Iris pigment epithelial cell (primary cell): ENCODE data around the gene C1QL1.
"Not testable (repeated sequence)": the region's sequence is repeated elsewhere in the genome, so short reads cannot be mapped to it uniquely, and the experiment has no call there.

Experiments
- DNase-seq: peaks from one replicate; pipeline ENCODE4 v3.0.0-alpha.2; 2011; ENCODE audit warnings: low read depth

C1QL1 gene

DNA sequence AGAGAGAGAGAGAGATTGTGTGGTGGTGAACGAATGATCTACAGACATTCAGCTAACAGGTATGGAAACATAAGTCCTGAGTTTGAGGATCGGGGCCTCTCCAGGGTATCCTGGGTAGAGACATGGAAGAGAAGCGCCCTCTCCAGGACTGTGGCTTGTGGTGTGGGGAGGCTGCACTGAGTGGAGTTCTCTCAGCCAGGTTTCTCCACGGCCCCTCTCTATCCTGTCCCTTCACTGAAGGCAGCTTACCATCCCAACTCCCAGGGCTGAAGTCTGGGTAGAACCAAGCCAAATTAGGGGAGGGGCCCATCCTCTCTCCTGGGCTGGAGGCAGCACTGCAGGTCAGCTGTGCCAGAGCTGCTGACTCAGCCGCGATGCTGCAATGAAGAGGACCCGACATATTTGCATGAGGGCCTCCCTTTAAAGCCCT is 6.2 kb downstream of the C1QL1 start:
- peak; percentile 18 for DNase-seq

DNA sequence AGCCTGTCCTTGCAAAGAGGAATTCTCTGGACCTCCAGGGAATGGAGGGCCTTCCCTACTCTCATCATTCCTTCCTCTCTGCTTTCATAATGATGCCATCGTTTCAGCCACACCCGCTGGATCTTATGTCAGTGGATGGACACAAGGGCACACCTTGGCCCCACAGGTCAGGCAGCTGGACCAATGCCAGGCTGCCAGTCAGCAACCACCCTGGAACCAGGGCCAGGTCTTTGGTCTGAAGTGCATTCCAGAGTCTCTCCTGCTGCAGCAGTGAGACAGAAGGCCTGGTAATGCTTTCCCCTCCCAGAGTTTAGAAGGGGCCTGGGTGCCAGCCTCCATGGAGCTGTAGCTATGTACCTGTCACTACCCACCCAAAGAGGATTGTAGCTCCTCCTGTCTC is 7.4 kb downstream of the C1QL1 start:
- no peak for DNase-seq

DNA sequence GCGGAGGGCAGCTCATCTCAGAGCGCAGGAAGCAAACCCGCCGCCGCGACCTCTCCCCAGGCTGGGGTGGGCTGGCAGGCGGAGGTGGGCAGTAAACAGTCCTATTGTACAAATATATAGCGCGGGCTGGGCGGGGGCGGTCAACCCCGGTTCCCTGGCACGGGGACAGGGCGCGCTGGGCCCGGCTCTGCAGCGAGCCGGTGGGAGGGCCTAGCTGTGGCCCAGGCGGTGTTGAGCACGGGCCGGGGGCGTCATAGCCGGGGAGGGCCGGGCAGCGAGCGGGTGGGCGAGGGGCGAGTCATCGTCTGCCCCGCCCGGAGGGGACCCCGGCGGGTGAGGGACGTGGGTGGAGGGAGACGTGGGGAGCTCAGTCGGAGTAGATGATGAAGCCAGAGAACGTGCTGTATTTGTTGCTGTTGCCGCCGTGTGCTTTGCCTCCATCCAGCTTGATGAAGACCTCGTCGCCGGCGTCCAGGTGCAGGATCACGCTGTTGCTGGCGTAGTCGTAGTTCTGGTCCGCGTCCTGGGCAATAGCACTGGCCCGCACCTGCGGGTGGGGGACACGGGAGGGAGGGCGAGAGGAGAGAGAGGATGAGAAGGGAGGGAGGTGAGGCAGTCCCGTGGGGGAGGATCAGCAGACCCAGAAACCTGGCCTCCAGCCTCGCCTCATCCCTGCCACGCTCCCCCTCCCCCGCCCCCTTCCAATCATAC is 8.1 kb downstream of the C1QL1 start:
- DNase-seq: no peak

DNA sequence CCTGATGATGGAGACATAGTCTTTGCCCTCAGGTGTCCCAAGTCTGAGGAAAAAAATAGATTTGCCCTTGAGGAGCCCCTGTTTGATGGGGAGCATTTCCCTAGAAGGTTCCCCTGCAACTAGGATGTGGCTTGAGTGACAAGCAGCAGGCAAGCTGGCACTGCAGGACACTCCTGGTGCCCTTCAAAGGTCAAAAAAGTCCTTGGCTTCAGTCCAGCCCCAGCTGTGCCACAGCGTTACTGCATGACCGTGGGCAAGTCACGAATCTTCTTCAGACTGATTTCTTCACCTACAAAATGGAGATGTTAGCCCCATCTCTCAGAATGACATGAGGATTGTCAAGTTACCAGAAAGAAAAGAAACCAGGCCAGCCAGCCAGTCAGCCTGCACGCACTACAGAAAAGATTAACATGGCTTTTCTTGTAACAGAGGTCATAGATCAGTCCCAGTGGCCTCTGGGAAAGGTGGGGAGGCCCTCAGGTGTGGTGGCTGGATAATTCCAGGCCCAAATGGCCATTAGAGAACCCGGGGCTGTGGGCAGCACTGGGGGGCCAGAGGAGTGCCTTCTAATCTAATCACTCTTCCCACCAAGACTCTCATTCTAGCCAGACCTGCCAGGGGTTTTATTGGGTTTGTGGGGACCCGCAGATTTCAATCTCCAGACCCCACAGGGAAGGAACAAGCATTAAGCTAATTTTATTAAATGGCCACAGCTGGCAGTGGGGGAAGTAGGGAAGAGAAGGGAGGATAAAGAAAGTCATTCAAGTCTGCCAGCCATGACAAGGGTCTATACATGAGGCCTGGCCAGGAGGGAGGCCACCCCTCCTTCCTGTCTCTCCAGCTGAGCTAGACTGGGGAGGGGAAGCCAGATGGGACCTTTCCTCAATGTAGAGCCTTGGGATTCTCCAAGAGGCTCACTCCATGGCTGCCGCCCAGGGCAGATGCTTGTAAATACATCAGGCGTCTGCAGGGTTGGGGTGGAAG is 10.8 kb downstream of the C1QL1 start:
- no peak for DNase-seq

DNA sequence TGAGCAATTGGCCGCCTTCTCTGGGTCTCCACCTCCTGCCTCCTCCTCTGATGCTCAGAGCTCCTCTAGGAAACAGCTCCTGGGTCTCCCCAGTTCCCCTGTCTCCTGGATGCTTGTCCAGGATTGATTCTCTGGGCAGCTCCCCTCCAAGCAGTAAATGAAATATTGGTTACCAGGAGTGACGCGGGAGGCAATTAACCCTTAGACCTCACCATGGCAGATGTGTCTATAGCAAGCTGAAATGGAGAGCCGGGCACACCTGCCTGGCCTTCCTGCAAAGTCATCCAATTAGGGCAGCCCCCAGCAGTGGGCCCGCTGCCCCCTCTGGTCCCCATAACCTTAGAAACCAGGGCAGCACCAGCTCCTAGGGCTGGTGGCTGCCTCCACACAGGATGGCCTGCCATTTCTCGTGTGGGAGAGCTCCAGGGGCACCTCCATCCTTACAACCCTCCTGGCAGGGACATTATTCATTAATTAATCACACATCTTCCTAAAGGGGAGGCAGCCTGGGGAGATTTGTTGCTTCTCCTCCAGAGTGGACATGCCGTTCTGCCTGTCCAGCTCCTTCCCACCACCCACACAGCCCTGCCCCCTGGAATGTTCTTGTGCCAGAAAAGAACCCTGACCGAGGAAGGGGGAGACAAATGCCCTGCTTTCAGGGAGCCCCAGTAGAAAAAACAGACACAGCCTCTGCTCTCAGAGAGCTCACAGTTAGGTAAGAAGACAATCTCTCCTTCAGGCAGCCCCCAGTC is 12.3 kb downstream of the C1QL1 start:
- peak; percentile 26 for DNase-seq

DNA sequence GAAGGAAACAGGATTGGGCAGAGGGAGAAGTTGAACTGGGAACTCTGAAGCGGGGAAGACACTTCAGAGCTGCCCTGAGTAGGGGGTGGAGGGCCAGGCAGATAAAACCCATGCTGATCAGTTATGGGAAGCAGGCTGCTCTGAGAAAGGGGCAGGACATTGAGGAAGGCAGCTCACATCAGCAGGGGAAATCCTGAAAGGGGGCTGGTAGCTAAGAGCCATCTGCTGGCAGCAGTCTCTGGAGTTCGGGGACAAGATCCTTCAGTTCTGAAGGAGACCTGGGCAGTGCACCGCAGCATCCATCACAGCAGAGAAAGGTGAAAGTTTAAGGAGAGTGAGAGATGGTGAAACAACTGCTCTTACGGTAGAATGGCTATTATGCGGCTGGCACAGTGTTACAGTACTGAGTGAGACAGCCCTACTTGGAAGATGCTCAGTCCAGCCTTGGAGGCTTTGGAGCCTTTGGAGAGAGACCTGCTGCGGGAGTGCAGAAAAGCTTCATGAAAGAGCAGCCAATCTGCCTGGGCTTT is 15.1 kb downstream of the C1QL1 start:
- no peak for DNase-seq

DNA sequence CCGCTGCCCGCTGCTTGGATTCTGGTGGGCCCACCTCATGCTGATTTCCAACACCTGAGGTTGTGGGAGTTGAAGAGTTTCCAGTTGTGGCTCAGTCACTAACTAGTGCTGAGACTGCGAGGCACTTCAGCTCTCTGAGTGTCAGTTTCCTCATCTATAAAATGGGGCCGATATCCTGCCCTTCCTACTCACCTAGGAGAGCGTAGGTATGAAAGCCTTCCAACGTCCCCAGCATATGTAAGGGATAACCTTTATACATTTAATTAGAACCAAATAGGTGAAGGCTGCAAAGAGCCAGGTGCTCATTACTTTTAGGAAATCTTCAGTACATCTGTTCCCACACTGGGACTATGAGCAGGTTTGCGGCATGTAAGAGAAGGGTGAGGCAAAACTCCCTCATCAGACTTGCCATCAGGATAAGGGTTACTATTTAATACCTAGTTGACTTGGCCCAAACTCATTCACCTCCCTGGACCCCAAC is 19.7 kb downstream of the C1QL1 start:
- DNase-seq: no peak

DNA sequence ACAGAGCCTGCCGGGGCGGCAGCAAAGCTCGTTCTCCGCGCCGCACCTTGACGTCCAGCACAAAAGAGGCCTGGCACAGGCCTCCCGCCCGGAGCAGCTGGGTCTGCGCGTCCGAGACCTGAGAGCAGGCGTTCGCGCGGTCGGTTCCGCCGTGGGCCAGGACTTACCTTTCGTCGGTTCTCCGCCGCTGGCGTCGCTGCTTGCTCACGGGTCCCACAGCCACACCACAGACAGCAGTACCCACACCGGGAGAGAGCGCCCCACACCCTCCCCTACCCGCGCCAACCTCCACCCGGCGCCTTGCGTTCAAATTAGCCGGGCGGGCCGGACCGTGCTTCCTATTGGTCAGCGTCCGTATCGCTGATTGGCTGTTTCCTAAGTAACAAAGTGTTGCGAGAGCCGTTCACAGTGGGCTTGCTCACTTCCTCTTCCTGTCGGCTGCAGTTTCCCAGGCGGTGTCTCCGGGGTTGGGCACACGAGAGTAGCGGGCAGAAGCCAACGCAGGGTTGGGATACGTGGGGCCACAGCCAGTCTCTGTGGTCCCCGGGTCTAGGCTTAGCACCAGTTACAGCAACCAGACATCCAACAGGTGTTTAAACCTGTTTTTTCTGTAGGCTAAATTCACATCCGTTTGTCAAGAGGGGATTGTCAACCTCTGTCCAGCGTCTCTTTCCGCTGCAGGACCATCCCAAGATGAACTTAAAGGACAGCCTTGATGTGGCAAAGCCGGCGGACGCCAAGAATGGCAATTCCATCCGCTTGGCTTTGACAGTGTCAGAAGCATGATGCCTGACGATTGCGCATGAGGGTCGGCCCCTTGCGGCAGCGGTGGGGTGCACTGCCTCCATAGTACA is 20.4 kb downstream of the C1QL1 start, which contains the start of gene KIF18B:
Gene KIF18B, minus strand, starts transcription at position 313 of the 854 bp plus-strand sequence. CDS start 11,429 bp downstream, outside the sequence.
- DNase-seq: peak; percentile 94

DNA sequence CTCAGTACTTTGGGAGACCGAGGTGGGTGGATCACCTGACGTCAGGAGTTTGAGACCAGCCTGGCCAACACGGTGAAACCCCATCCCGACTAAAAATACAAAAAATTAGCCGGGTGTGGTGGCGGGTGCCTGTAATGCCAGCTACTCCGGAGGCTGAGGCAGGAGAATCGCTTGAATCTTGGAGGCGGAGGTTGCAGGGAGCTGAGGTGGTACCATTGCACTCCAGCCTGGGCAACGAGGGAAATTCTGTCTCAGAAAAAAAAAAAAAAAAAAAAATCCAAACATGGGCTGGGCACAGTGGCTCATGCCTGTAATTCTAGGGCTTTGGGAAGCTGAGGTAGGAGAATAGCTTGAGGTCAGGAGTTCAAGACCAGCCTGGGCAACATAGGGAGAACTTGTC is 22.5 kb downstream of the C1QL1 start:
- not testable (repeated sequence) for DNase-seq

DNA sequence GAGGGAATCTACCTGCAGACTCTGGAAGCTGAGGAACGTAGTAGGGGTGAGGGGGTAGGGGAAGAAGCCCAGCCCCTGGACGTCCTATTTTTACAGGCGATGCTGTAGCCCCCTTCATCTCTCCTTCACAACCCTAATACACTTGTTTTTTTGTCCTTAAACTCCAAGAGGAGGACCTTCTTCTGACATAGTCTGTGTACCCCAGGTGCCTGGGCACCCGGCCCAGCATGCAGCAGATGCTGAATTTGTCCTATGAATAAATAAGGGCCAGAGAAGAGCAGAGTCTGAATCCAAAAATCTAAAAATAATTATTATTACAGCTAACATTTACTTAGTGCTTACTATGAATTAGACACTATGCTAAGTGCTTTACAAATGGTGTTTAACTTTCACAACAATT is 25.6 kb downstream of the C1QL1 start:
- no peak for DNase-seq

DNA sequence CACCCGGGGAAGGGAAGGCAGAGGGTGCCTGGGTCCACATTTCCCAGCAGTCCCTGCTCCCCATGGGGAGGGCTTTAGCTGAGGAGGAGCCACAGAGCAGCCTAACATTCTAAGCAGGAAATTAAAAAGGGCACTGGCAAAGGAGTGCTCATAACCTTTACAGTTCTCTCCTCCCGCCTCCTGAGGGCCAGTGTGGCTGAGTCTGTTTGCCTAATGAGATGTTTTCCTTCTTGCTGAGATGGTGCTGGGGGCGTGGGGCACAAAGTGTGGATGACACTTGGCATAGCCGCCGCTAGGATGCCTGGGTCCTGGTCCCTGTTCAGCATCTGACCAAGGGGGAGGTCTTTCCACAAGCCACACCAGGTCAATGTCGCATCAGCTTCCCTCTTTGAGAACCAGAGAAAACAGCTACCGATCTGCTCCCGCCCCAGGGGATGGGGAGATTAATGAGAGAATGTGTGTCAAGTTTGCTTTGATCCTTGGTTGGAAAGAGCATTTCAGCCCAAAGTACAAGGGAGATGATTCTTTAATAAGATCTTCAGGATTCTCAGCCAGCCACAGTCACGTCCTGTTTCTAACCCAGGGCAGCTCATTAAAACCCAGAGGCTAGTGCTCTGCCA is 26.3 kb downstream of the C1QL1 start:
- DNase-seq: no peak

DNA sequence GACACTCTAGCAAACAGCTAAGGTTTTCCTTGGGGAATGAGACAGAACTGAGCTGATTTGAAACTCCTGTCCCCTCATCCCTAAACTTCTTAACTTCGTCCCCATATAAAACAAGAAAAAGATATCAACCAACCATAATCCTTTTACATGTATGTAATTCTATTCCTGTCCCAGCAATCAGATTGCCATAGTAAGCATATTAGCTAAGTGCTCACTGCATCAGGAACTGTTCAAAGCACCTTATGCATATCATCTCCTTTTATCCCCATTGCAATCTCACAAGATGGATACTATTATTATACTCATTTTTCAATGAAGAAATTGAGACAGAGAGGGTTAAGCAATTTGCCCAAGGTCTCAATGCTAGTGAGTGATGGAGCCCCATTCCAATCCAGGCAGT is 27.3 kb downstream of the C1QL1 start:
- DNase-seq: no peak

DNA sequence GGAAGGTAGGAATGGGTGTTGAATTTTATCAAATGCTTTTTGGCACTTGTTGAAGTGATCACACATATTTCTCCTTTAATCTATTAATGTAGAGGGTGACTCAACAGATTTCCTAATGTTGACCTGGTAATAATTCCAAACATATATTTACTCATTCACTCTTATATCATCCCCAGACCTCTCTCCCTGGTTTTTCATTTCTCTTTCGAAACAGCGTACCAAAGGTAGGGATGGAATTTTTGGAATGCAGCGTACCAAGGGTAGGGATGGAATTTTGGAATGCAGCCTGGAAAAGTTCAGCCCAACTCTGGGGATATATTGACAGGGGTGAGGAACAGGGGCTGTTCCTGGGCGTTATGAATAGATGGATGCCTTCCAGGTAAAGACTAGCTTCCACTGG is 27.8 kb downstream of the C1QL1 start:
- DNase-seq: peak; percentile 36

DNA sequence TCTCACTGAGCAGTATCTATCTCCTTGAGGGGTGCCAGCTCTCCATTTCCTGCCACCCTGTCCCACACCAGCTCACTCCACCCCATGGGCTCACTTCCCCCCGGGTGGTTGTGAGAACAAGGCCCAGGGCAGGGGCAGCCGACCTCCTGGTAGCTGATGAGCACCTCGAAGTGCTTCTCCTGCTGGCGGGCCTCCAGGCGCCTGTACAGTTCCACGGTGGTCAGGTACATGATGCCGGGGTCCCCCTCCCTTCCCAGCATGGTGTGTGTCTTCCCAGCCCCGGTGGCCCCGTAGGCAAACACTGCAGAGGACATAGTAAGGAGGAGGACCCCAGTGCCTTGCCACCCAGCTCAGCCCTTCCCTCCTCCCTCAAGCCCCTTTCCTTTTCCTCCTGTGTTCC is 33.0 kb downstream of the C1QL1 start:
- no peak for DNase-seq

DNA sequence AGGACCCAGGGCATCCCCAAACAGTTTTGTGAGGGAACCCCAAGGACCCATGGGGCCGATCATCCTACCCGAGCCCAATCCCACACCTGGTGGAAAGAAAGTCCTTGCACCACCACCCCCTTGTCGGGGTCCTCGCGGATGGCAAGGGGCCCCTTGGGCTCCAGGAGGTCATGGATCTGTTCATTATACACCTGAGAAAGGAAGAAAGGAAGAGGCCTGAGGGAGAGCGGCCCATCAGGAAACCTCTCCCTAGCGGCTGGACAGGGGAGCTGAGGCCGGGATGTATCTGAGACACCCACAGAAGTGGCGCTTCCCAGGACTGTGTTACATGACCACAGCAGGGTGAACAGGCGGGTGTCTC is 33.4 kb downstream of the C1QL1 start:
- no peak for DNase-seq

DNA sequence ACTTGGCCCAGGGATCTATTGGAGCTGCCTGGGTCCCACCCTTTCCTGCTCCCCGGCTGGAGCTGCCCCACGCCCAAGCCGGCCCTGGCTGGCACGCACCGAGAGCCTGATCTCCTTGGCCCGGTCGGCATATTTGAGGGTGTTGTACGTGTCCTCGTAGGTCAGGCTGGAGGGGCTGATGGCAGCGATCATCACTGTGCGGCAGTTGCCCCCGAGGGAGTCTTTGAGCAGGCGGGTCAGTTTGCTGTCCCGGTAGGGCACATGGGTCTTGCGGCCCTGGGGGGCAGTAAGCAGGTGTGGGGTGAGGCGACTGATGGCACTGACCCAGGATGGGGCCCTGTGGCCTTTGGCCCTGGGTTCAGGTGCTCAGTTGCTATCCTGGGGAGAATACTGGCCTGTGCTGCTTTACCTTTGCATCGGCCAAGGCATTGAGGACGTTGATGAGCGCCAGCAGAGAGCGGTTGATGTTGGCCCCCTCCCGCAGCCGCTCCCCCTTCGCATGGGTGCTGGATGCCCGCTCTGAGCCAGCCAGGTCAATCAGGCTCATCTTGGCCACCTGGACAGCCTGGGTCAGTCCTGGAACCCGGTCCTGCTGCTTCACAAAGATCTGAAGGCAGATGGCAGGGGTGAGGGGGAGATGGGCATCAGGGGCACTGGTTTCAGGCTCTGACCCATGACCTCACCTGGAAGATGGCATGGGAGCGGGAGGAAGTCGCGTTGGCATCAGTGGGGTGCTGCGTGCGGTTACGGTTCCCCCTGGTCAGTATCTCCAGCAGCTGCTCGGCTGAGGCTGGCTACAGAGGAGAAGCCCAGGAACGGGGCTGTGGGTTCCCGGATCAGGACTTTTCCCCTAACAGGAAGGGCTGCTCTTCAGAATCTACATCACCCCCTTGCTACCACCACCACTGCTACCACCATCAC is 34.0 kb downstream of the C1QL1 start:
- DNase-seq: no peak

DNA sequence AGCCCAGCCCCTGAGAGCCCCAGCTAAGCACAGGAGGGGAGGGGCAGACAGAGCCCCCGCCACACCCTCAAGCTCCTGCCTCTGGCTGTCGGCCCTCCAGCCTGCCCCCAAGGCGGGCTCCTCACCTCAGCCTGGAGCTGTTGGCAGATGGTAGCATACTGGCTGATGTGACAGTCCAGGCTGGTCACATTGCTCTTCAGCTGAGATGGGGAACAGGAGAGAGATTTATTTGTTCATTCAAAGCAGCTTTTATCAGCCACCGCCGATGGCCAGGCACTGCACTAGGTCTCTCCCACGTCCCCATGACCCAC is 35.4 kb downstream of the C1QL1 start:
- DNase-seq: no peak

DNA sequence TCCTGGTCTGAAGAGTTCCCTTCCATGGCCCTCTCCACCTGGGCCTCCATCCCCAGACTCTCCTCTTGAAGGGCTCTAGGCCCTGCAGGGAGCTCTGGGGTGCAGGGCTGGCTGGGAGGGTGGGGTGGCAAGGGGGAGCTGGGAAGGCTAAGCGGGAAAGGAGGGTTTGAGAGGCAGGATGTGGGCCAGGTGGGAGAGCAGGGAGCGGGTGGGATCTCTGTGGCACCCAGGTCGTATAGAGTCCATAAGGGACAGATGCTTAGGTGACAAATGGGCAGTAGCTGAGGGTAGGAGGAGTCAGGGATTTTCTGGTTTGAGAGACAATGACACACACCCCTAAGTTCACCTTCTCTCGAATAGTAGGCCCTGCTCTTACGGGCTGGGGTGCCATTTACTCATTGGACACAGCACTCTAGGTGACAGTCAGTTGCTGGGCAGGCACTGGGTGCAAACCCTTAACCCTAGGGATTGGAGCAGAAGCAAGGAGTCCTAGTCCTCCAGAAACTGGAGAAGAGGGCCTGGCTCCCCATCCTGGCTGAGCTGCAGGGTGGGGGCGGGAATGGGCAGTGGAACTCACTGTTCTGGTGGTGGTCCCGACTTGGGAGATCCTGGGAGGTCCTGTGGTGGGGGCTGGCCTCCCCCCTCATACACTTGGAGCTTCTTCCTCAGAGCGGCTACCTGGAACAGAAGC is 35.9 kb downstream of the C1QL1 start:
- no peak for DNase-seq

DNA sequence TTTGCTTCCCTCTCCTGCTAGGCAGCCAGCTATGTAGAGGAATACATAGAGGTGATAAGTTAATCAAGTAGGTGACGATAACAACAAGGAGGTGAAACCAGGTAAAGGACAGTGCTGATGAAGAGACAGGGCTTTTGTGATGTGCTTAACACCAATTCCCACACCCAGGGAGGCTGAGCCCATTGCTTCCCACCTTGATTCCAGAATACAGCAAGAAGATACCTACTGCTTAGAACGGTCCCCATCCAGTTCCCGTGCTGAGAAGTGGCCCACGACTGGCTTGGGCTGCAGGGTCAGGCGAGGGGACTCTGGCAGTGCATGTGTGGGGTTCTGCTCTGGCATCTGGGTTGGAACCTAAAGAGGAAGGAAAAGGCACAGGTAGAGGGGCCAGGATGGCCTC is 36.7 kb downstream of the C1QL1 start:
- DNase-seq: no peak
